SK-N-SH treated with all-trans-retinoic acid at 6 μM for 48 hours (cell line): ENCODE results near the gene ADAP1.

Experiments used
- ATAC-seq: fragments of 200-7000 bp; cut with Tn5 transposase; 3 replicates; pipeline ENCODE4 v1.9.1; 2020; ENCODE audit warnings: mild to moderate bottlenecking, moderate library complexity
- ARNTL ChIP-seq: fragments of 450-650 bp; formaldehyde crosslinking; IDR thresholded peaks from 2 replicates; pipeline ENCODE4 v1.5.0; 2020; ENCODE audit warnings: low read depth, mild to moderate bottlenecking, moderate library complexity, borderline replicate concordance
- BACH2 ChIP-seq: fragments of 250-450 bp; sonication (Bioruptor Pico); IDR thresholded peaks from 2 replicates; pipeline ENCODE4 v1.9.0; 2021; ENCODE audit warnings: mild to moderate bottlenecking, borderline replicate concordance
- CREB5 ChIP-seq: fragments of 250-450 bp; sonication (Bioruptor Pico); IDR thresholded peaks from 2 replicates; pipeline ENCODE4 v1.5.1; 2020; ENCODE audit warnings: low read depth, mild to moderate bottlenecking, moderate library complexity
- CSDC2 ChIP-seq: fragments of 250-450 bp; sonication (Bioruptor Pico); IDR thresholded peaks from 2 replicates; pipeline ENCODE4 v1.5.0; 2020; ENCODE audit warnings: mild to moderate bottlenecking, moderate library complexity
- CSRNP3 ChIP-seq: fragments of 250-450 bp; sonication (Bioruptor Pico); IDR thresholded peaks from 2 replicates; pipeline ENCODE4 v1.5.1; 2021; ENCODE audit warnings: mild to moderate bottlenecking, moderate library complexity
- ESRRG ChIP-seq: fragments of 250-450 bp; sonication (Bioruptor Pico); IDR thresholded peaks from 2 replicates; pipeline ENCODE4 v1.6.1; 2021; ENCODE audit warnings: mild to moderate bottlenecking
- GLIS3 ChIP-seq: fragments of 250-450 bp; sonication (Bioruptor Pico); IDR thresholded peaks from 2 replicates; pipeline ENCODE4 v1.5.0; 2020; ENCODE audit warnings: mild to moderate bottlenecking, moderate library complexity
- OSR1 ChIP-seq: fragments of 250-450 bp; sonication (Bioruptor Pico); IDR thresholded peaks from 2 replicates; pipeline ENCODE4 v1.8.0; 2022; ENCODE audit warnings: moderate library complexity, mild to moderate bottlenecking, inconsistent platforms
- PATZ1 ChIP-seq: fragments of 250-450 bp; sonication (Bioruptor Pico); IDR thresholded peaks from 2 replicates; pipeline ENCODE4 v1.8.0; 2020; ENCODE audit warnings: mild to moderate bottlenecking, moderate library complexity, borderline replicate concordance
- PPARA ChIP-seq: fragments of 250-450 bp; sonication (Bioruptor Pico); IDR thresholded peaks from 2 replicates; pipeline ENCODE4 v1.5.0; 2020; ENCODE audit warnings: mild to moderate bottlenecking, borderline replicate concordance
- SNAI2 ChIP-seq: fragments of 250-450 bp; sonication (Bioruptor Pico); IDR thresholded peaks from 2 replicates; pipeline ENCODE4 v1.5.0; 2020; ENCODE audit warnings: mild to moderate bottlenecking, moderate library complexity
- TCF4 ChIP-seq: fragments of 250-450 bp; sonication (Bioruptor Pico); IDR thresholded peaks from 2 replicates; pipeline ENCODE4 v1.8.0; 2021; ENCODE audit warnings: mild to moderate bottlenecking, moderate library complexity, borderline replicate concordance
- TSHZ2 ChIP-seq: fragments of 250-450 bp; sonication (Bioruptor Pico); IDR thresholded peaks from 2 replicates; pipeline ENCODE4 v1.5.0; 2020; ENCODE audit warnings: mild to moderate bottlenecking, moderate library complexity
- ZC3H10 ChIP-seq: fragments of 250-450 bp; sonication (Bioruptor Pico); IDR thresholded peaks from 2 replicates; pipeline ENCODE4 v1.5.1; 2021; ENCODE audit warnings: mild to moderate bottlenecking, moderate library complexity
- ZFP30 ChIP-seq: fragments of 450-650 bp; formaldehyde crosslinking; IDR thresholded peaks from 2 replicates; pipeline ENCODE4 v1.5.0; 2022; ENCODE audit warnings: mild to moderate bottlenecking, moderate library complexity
- ZNF565 ChIP-seq: fragments of 450-650 bp; formaldehyde crosslinking; conservative IDR thresholded peaks from 2 replicates; pipeline ENCODE4 v1.5.0; 2020; ENCODE audit warnings: low read depth, mild to moderate bottlenecking, moderate library complexity
- ZNF70 ChIP-seq: fragments of 450-650 bp; formaldehyde crosslinking; IDR thresholded peaks from 2 replicates; pipeline ENCODE4 v1.5.0; 2020; ENCODE audit warnings: mild to moderate bottlenecking, moderate library complexity
- ZNF8 ChIP-seq: fragments of 450-650 bp; formaldehyde crosslinking; IDR thresholded peaks from 2 replicates; pipeline ENCODE4 v1.5.0; 2020; ENCODE audit warnings: mild to moderate bottlenecking, moderate library complexity

ADAP1 gene

GRCh38 chr7:876972-877311 lies 77.5 kb downstream of the ADAP1 start (continued):
- TF ChIP-seq TSHZ2 (CRISPR knock-in tag) (no peak), GLIS3 (CRISPR knock-in tag) (no peak), ZNF8 (CRISPR knock-in tag) (no peak), ZNF565 (no peak)

GRCh38 chr7:876077-876971 lies 78.2 kb downstream of the ADAP1 start, which contains the start of gene GET4:
GET4 (plus strand) TSS chr7:876554; CDS start chr7:876646, 92 bp downstream.
- TF ChIP-seq CSDC2 (CRISPR knock-in tag), result 0 out of 2 replicates have a peak, but pooled peaks have one; percentile 29
- no peak for TF ChIP-seq CSRNP3 (CRISPR knock-in tag)
- peak; percentile 97 for TF ChIP-seq ARNTL (CRISPR knock-in tag)
- TF ChIP-seq TSHZ2 (CRISPR knock-in tag), result peak; percentile 74
- TF ChIP-seq PATZ1 (CRISPR knock-in tag), result no peak
- TF ChIP-seq CREB5, result no peak
- 0 out of 2 replicates have a peak, but pooled peaks have one; percentile 11 for TF ChIP-seq SNAI2
- ATAC-seq, result peak; percentile 86

GRCh38 chr7:875476-876076 lies 78.9 kb downstream of the ADAP1 start:
- no peak for ATAC-seq
- TF ChIP-seq ZC3H10, result no peak
- no peak for TF ChIP-seq CSRNP3 (CRISPR knock-in tag)

- TF ChIP-seq ZC3H10 (no peak), SNAI2 (no peak), CSDC2 (CRISPR knock-in tag) (no peak), ESRRG (CRISPR knock-in tag) (no peak), TCF4 (no peak), BACH2 (no peak), CSRNP3 (CRISPR knock-in tag) (no peak), GLIS3 (CRISPR knock-in tag) (no peak), PPARA (no peak), ZNF70 (CRISPR knock-in tag) (no peak), ZFP30 (CRISPR knock-in tag) (no peak), OSR1 (CRISPR knock-in tag) (no peak)
- ATAC-seq, result no peak
Observed at GRCh38 chr7:875051-875450, 79.4 kb downstream of the ADAP1 start.
